ENCODE measurements around the gene MEOX2. TPM values are rescaled to one million over a fixed set of nuclear protein-coding genes. Genes with fewer than 3 reads are reported as not detected.

Gene MEOX2
- total and polyA plus RNA-seq, 4 donors: 3.0 to 103 (median 13.6) TPM

- Histone ChIP-seq H3K36me3 (ENCODE audit: control insufficient read depth in 4 of 4, insufficient read depth in 4 of 4, low read length in 4 of 4) (peaks cover 0 to 47% (median 6%) of the 10 kb centered on the region in 4 donors), H3K4me3 (no peak overlapping the region), H3K27ac (ENCODE audit: low read depth in 1 of 2, low read length in 1 of 2) (no peak overlapping the region), H3K9ac (ENCODE audit: insufficient read depth in 1 of 2, low read length in 2 of 2) (peak overlapping the region; percentile 31 to 99), H3K9me3 (ENCODE audit: control insufficient read depth in 4 of 4, insufficient read depth in 3 of 4, low read length in 3 of 4) (peaks cover 0 to 2% (median 0%) of the 10 kb centered on the region in 4 donors), H3K4me1 (ENCODE audit: control insufficient read depth in 5 of 5, insufficient read depth in 5 of 5, low read length in 5 of 5) (peaks cover 0 to 13% (median 0%) of the 10 kb centered on the region in 5 donors), H3K27me3 (ENCODE audit: control insufficient read depth in 3 of 3, insufficient read depth in 3 of 3, low read length in 2 of 3) (peaks cover 0 to 9% (median 0%) of the 10 kb centered on the region in 3 donors)
- ATAC-seq (ENCODE audit: insufficient read depth, low FRiP score): no peak
- WGBS, 2 donors: 82 to 90% methylated on average over 1 of the region's 1 CpG
- DNase-seq: peak in 2 of 3 donors; percentile 55 to 73
- no peak for TF ChIP-seq CTCF (IDR thresholded peaks at IDR 0.05; ENCODE audit: control extremely low read depth, extremely low read depth)
Observed at GRCh38 chr7:15679306-15679705, 7.2 kb downstream of the MEOX2 start.

- H3K9me3 ChIP-seq (ENCODE audit: control insufficient read depth in 4 of 4, insufficient read depth in 3 of 4, low read length in 3 of 4): peaks cover 0 to 2% (median 0%) of the 10 kb centered on the region in 4 donors
- H3K4me1 ChIP-seq (ENCODE audit: control insufficient read depth in 5 of 5, insufficient read depth in 5 of 5, low read length in 5 of 5): peaks cover 0 to 20% (median 0%) of the 10 kb centered on the region in 5 donors
- H3K27ac ChIP-seq (ENCODE audit: low read depth in 1 of 2, low read length in 1 of 2): no peak overlapping the region
- peak overlapping the region; percentile 49 to 99 for H3K9ac ChIP-seq (ENCODE audit: insufficient read depth in 1 of 2, low read length in 2 of 2)
- peaks cover 0 to 5% (median 0%) of the 10 kb centered on the region in 3 donors for H3K27me3 ChIP-seq (ENCODE audit: control insufficient read depth in 3 of 3, insufficient read depth in 3 of 3, low read length in 2 of 3)
- no peak overlapping the region for H3K4me3 ChIP-seq
- H3K36me3 ChIP-seq (ENCODE audit: control insufficient read depth in 4 of 4, insufficient read depth in 4 of 4, low read length in 4 of 4): peaks cover 0 to 44% (median 6%) of the 10 kb centered on the region in 4 donors
- no peak for TF ChIP-seq CTCF (IDR thresholded peaks at IDR 0.05; ENCODE audit: control extremely low read depth, extremely low read depth)
- ATAC-seq (ENCODE audit: insufficient read depth, low FRiP score): no peak
- DNase-seq: peak in 1 of 3 donors; percentile 53
- 84 to 87% methylated on average over 3 of the region's 3 CpGs for WGBS, 2 donors
Observed at GRCh38 chr7:15678653-15679052, 7.8 kb downstream of the MEOX2 start.

- H3K9me3 ChIP-seq (ENCODE audit: control insufficient read depth in 4 of 4, insufficient read depth in 3 of 4, low read length in 3 of 4): peaks cover 0 to 2% (median 0%) of the 10 kb centered on the region in 4 donors
- peak in 1 of 3 donors; percentile 51 for DNase-seq
- peaks cover 0 to 36% (median 0%) of the 10 kb centered on the region in 5 donors for H3K4me1 ChIP-seq (ENCODE audit: control insufficient read depth in 5 of 5, insufficient read depth in 5 of 5, low read length in 5 of 5)
- no peak for ATAC-seq (ENCODE audit: insufficient read depth, low FRiP score)
- peaks cover 0 to 26% (median 9%) of the 10 kb centered on the region in 4 donors for H3K36me3 ChIP-seq (ENCODE audit: control insufficient read depth in 4 of 4, insufficient read depth in 4 of 4, low read length in 4 of 4)
- no peaks in the 10 kb centered on the region for H3K27me3 ChIP-seq (ENCODE audit: control insufficient read depth in 3 of 3, insufficient read depth in 3 of 3, low read length in 2 of 3)
- WGBS, 2 donors: 87 to 88% methylated on average over 2 of the region's 2 CpGs
- no peak overlapping the region for H3K4me3 ChIP-seq
- no peak for TF ChIP-seq CTCF (IDR thresholded peaks at IDR 0.05; ENCODE audit: control extremely low read depth, extremely low read depth)
- no peak overlapping the region for H3K27ac ChIP-seq (ENCODE audit: low read depth in 1 of 2, low read length in 1 of 2)
- peak overlapping the region in 1 of 2 donors; percentile 66 for H3K9ac ChIP-seq (ENCODE audit: insufficient read depth in 1 of 2, low read length in 2 of 2)
Observed at GRCh38 chr7:15675379-15675778, 11.1 kb downstream of the MEOX2 start.

- peaks cover 0 to 27% (median 9%) of the 10 kb centered on the region in 4 donors for H3K36me3 ChIP-seq (ENCODE audit: control insufficient read depth in 4 of 4, insufficient read depth in 4 of 4, low read length in 4 of 4)
- ATAC-seq (ENCODE audit: insufficient read depth, low FRiP score) (no peak), DNase-seq (peak in 1 of 3 donors; percentile 46)
- H3K27ac ChIP-seq (ENCODE audit: low read depth in 1 of 2, low read length in 1 of 2): no peak overlapping the region
- peaks cover 0 to 43% (median 0%) of the 10 kb centered on the region in 5 donors for H3K4me1 ChIP-seq (ENCODE audit: control insufficient read depth in 5 of 5, insufficient read depth in 5 of 5, low read length in 5 of 5)
- H3K9ac ChIP-seq (ENCODE audit: insufficient read depth in 1 of 2, low read length in 2 of 2): peak overlapping the region in 1 of 2 donors; percentile 66
- H3K27me3 ChIP-seq (ENCODE audit: control insufficient read depth in 3 of 3, insufficient read depth in 3 of 3, low read length in 2 of 3): no peaks in the 10 kb centered on the region
- H3K4me3 ChIP-seq: no peak overlapping the region
- TF ChIP-seq CTCF (IDR thresholded peaks at IDR 0.05; ENCODE audit: control extremely low read depth, extremely low read depth): no peak
- peaks cover 0 to 2% (median 0%) of the 10 kb centered on the region in 4 donors for H3K9me3 ChIP-seq (ENCODE audit: control insufficient read depth in 4 of 4, insufficient read depth in 3 of 4, low read length in 3 of 4)
Observed at GRCh38 chr7:15674586-15674985, 11.9 kb downstream of the MEOX2 start.

Data from lung (tissue), 12 donors.